HG03095 (cell line): Measurements from ENCODE around the gene HELZ.
A peak's percentile ranks its signal among the peaks of the same experiment; 100 is the strongest.
"Not testable (repeated sequence)": the region's sequence is repeated elsewhere in the genome, so short reads cannot be mapped to it uniquely, and the experiment has no call there.

Source experiments
- ATAC-seq: cut with Tn5 transposase; IDR thresholded peaks from one replicate; pipeline ENCODE4 v1.9.1; 2021; ENCODE audit warnings: moderate library complexity; ENCODE audit not compliant: unreplicated experiment

Gene HELZ, protein sequence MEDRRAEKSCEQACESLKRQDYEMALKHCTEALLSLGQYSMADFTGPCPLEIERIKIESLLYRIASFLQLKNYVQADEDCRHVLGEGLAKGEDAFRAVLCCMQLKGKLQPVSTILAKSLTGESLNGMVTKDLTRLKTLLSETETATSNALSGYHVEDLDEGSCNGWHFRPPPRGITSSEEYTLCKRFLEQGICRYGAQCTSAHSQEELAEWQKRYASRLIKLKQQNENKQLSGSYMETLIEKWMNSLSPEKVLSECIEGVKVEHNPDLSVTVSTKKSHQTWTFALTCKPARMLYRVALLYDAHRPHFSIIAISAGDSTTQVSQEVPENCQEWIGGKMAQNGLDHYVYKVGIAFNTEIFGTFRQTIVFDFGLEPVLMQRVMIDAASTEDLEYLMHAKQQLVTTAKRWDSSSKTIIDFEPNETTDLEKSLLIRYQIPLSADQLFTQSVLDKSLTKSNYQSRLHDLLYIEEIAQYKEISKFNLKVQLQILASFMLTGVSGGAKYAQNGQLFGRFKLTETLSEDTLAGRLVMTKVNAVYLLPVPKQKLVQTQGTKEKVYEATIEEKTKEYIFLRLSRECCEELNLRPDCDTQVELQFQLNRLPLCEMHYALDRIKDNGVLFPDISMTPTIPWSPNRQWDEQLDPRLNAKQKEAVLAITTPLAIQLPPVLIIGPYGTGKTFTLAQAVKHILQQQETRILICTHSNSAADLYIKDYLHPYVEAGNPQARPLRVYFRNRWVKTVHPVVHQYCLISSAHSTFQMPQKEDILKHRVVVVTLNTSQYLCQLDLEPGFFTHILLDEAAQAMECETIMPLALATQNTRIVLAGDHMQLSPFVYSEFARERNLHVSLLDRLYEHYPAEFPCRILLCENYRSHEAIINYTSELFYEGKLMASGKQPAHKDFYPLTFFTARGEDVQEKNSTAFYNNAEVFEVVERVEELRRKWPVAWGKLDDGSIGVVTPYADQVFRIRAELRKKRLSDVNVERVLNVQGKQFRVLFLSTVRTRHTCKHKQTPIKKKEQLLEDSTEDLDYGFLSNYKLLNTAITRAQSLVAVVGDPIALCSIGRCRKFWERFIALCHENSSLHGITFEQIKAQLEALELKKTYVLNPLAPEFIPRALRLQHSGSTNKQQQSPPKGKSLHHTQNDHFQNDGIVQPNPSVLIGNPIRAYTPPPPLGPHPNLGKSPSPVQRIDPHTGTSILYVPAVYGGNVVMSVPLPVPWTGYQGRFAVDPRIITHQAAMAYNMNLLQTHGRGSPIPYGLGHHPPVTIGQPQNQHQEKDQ (N-terminal part only)

DNA sequence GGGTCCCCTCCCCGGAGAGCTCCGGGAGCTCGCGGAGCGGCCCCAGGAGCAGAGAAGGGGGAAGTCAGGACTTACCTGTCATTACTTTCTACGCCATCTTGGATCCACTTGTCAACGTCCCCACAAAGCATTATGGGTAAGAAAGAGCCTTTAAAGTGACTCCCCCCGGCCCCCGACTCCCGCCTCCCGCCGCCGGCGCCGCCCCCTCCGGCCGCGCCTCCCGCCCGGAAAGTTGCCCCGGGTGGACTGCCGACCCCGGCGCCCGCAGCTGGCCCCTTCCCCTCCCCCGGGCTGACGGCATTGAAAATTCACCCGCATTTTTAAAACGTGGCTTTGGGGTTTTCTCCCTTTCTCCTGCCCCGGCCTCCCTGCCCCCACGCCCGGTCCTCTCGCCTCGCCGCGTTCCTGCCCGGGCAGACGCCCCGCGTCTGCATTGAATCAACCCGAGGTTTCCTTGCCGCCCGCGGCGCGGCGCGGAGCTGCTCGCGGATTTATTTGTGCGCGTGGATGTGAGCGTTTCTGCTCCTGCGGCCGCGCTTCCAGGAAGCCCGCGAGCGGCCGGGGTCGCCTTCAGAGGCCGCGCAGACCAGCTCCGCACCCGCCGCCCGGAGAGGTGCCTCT is at the start of gene HELZ:
TSS of gene HELZ (minus strand) at position 124 of the 621 bp plus-strand sequence. CDS start 26,392 bp downstream, outside the sequence.
- peak; percentile 49 for ATAC-seq

DNA sequence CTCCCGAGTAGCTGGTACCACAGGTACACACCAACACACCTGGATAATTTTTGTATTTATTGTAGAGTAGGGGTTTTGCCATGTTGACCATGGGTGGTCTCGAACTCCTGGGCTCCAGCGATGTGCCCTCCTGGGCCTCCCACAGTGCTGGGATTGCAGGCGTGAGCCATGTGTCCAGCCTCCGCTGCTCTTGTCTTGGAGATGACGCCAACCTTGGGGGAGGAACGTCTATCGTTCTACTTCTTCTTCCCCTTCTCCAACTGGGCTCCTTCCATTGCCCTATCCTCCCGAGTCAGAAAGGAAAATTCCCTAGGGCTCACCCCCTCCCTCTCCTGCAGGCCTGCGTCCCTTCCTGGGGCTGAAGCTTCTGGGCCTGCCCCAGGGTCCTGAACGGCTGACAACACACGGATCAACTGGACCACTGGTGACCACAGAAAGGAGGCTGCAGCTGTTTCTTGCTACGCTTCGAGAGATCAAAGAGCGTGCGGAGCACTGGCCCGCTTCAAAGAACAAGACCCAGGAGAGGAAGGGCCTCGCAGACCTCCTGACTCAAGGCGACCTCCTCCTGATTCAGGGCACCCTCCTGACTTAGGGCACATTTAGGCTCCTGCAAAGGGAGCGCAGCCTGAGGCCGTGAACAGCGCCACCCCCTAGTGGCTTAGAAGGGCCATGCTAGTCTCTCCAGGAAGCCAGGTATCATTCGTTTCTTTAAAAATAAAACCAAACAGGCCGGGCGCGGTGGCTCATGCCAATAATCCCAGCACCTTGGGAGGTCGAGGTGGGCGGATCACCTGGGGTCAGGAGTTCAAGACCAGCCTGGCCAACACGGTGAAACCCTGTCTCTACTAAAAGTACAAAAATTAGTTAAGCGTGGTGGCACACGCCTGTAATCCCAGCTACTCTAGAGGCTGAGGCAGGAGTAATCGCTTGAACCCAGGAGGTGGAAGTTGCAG is 48.5 kb upstream of the HELZ start:
- peak; percentile 92 for ATAC-seq

DNA sequence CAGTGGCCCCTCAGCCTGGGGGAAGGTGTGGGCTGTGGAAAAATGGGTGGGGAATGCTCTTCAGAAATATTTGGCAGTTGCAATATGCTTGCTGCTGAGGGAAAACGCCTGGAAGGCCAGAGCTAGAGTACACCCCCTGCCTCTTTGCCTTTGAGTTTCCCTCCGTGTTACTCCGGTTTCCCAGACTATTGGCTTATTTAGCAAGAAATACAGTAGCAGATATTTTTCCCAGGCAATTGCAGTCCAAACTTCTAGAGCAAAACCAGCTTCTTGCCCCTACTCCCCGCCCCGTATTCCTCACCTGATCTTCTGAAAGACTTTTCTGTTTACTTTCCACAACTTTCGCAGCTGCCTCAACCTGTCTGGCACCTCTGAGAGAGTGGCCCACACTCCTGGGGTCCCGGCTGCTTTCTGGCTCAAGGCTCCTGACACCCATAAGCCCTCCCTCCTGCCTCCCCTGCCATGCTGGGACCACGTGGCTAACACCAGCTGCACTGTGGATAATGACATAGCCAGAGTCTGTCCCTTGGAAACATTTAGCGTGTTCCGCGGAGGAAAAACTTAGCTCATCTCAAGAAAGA is 45.8 kb upstream of the HELZ start:
- no peak for ATAC-seq

DNA sequence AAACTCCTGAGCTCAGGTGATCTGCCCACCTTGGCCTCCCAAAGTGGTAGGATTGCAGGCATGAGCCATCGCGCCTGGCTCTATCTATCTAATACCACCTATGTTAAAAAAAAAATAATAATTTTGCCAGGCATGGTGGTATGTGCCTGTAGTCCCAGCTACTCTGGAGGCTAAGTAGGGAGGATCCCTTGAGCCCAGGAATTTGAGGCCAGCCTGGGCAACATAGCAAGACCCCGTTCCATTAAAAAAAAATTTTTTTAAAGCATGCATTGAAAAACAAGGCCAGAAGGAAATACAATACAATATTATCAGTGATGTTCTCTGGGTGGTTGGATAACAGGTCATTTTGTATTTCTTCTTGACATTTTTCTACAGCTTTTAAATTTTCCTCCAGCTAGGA is 45.2 kb upstream of the HELZ start:
- ATAC-seq = no peak

DNA sequence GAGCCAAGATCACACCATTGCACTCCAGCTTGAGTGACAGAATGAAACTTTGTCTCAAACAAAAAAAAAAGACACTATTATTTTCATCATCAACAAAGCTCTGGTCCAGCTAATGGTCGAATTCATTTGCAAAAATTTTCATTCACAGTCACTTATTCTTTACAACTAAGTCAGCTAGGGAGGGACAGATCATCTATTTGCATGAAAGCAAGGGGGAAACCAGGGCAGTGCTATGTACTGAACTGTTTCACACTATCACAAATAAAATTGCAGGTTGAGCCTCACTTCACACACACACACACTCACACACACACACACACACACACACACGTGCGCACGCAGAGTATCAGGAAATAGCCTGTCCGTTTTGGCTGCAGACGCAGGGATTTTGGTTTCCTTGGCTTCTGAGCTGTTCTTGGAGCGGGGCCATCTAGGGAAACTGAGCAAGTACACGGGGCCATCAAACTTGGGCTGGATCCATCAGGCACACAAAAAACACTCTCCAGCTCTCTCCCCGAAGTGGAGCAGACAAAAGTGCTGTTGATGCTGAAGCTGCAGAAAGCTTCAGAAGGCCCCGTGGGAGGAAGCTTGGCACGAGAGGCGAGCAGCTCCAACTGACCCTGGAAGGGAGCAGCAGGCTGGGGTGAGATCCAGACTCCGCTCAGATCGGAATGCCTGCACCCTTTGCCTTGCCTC is 44.3 kb upstream of the HELZ start:
- ATAC-seq = no peak

DNA sequence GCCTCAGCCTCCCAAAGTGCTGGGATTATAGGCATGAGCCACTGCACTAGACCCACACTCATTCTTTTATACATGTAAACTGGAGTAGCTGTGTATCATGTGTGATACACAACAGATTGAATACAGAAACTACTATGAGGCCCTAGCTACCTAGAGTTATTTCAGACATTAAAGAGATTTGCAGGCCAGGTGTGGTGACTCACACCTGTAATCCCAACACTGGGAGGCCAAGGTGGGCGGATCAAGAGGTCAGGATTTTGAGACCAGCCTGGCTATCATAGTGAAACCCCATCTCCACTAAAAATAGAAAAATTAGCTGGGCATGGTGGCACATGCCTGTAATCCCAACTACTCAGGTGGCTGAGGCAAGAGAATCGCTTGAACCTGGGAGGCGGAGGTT is 41.8 kb upstream of the HELZ start:
- not testable (repeated sequence) for ATAC-seq

DNA sequence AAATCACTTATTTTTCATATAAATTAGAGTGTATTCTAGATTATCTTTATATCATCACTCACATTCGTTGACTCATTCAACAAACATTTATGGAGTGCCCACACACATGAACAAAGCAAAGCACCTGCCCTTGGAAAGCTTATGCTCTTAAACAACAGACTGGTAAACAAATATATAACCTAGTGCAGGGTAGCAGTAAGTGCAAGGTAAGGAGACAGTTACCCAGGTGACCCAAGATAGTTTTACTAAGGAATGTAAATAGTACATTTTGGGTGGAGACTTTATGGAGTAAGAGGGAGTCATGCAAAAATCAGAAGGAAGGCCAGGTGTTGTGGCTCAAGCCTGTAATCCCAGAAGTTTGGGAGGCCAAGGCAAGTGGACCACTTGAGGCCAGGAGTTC is 40.4 kb upstream of the HELZ start:
- ATAC-seq = no peak

DNA sequence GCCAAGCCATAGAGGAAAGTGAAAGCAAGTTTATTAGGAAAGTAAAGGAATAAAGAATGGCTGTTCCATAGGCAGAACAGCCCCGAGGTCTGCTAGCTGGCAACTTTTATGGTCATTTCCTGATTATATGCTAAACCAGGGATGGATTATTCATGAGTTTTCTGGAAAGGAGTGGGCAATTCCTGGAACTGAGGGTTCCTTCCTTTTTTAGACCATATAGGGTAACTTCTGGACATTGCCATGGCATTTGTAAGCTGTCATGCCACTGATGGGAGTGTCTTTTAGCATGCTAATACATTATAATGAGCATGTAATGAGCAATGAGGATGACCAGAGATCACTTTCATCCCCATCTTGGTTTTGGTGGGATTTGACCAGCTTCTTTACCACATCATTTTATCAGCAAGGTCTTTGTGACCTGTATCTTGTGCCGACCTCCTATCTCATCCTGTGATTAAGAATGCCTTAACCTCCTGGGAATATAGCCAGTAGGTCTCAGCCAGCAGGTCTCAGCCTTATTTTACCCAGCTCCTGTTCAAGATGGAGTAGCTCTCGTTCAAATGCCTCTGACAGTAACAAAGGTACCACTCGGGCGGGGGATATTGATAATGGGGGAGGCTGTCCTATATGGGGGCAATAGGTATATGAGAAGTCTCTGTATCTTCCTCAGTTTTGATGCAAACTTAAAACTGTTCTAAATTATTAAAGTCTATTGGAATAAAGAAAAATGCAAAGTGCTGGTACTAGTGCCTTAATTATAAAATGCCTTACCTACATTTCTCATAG is 38.9 kb upstream of the HELZ start:
- no peak for ATAC-seq

DNA sequence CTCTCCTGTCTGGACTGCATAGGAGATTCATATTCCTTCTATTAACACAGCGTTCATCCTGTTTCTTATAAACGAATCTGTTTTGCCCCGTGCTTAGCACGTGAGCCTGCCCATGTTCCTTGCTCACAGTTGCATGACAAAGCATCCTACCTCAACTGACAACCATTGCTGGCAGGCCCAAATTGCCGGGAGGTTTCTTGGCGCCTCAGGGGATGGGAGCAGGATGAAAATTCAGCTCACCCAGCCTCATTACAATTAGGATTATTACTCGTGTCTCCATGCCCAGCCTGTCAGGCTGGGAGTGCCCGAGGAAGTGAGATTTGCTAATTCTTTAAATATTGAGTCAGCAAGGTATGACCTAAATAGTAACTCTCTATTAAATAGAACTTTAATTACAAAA is 36.7 kb upstream of the HELZ start:
- ATAC-seq = no peak

DNA sequence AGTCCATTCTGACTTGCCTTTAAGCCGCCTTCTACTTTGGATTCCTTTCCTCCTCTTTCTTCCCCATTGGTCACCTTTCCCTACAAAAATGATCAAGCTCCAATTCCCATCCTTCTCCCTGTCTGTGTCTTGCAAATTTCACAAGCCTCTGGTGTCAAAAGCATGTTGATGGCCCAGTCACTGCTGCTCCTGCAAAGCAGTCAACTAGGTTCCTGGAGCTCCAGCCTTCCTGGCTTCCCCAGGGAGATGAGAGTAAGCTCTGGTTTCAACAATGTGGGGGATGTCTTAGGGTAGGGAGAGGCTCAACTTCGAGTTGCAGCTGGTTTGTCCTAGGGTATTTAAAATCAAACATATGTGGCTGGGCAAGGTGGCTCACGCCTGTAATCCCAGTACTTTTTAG is 36.1 kb upstream of the HELZ start:
- ATAC-seq = no peak

DNA sequence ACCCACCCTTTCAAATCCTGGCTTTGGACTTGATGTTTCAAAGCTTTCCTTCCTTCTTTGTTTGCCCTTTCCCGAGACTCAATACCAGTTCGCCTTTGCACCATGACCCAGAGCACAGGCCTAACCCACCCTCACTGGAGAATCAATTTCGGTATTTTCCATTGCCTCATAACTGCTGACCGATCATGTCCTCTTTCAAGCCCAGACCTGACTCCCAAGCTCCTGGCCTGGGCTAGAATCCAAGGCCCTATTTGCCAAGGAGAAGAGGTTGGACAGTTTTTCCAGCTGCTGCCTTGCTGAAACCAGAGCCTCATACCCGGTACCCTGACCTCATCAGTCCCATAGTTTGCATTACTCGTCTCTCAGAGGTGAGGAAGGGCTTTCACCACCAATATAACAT is 35.3 kb upstream of the HELZ start:
- ATAC-seq = no peak

DNA sequence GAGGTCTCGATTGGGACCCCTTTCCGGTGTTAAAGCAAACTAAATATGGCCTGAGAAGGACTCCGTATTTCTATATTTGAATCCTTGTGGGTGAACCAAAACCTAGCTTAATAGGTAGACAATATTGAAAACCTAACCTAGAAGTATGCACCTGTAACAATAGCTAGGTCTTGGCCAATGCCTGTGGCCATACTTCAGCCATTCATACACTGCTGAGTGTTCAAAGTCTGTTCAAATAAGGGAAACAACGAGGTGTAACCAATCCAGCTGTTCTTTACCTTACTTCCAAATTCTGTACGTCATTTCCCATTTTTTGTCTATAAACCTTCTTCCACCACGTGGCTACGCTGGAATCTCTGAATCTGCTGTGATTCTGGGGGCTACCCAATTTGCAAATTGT is 34.1 kb upstream of the HELZ start:
- ATAC-seq = no peak

DNA sequence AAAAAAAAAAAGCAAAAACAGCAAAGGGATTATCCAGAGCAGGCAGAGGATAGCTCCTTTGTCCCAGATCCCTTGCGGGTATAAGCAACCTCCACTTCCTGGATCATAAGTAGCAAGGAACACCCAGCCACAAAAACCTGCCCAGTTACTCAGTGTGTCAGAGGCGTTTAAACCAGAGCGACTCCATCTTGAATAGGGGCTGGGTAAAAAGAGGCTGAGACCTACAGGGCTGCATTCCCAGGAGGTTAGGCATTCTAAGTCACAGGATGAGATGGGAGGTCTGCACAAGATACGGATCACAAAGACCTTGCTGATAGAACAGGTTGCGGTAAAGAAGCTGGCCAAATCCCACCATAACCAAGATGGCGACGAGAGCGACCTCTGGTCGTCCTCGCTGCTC is 33.4 kb upstream of the HELZ start:
- no peak for ATAC-seq

DNA sequence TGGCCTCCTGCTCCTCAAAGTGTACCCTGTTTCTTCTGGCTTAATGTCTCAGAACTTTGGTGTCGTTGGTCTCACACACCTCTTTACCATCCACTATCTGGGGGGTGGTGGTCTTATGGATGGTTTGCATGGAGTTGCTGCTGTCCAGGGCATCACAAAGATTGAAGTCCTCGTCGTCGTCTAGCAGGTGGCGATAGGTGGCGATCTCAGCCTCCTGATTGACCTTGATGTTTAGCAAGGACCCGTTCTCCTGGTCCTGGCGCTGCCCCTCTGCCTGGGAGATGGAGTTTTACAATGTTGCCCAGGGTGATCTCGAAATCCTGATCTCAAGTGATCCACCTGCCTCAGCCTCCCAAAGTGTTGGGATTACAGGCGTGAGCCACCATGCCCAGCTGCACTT is 31.1 kb upstream of the HELZ start:
- ATAC-seq = no peak

DNA sequence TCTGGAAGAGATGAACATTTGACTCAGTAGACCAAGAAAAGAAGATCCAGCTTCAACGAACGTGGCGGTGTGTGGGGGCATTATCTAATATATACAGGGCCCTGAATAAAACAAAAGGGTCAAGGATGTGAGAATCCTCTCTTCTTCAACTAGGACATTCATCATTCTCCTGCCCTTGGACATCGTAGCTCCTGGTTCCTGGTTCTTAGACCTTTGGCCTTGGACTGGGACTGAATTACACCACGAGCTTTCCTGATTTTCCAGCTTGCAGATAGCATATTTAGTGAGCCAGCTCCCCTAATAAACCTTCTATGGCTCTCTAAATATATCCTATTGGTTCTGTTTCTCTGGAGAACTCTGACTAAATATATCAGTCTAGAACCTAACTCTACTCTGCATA is 29.5 kb upstream of the HELZ start:
- ATAC-seq = no peak

DNA sequence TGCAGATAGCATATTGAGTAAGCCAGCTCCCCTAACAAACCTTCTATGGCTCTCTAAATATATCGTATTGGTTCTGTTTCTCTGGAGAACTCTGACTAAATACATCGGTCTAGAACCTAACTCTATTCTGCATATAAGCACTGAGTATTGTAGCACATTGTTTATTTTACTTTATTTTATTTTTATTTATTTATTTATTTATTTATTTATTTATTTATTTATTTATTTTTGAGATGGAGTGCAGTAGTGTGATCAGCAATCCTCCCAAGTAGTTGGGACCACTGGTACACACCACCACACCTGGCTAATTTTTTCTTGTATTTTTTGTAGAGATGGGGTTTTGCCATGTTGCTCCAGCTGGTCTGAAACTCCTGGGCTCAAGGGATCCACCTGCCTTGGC is 28.9 kb upstream of the HELZ start:
- ATAC-seq = no peak

DNA sequence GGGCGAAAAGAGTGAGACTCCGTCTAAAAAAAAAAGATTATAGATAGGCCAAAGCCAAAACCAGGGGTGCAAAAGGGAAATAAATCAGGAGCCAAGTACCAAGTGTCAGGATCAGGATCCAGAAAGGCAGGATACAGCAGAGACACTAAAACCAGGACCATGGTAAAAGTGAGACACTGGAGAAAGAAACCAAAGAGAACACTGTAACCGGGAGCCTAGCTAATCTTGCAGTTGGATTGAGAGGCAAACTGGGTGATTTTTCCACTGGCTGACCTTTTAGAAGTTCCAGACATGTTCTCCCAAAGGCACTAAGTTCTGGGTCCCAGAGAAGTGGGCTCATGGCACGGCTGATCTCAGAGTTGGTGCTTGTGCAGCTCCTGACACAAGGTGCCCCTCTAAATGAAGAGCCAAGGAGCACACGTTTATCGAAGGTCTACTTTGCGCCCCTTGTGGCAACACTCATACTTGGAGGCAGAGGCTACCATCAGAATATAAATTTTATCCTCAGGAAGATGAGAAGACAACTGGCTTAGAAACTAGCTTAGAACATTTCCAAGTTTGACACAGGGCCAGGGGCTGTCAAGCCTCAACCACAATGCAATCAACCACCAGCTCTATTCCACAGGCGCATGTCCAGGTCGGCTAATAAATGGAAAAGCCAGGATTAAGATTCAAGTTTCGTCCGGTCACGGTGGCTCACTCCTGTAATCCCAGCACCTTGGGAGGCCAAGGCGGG is 27.5 kb upstream of the HELZ start:
- ATAC-seq = no peak
